H1 (cell line): Measurements from ENCODE around the gene ANO9. TPM values are rescaled to one million over a fixed set of nuclear protein-coding genes. Genes with fewer than 3 reads are reported as not detected.

Experiments
- CTCF ChIA-PET: fragments of 300-600 bp; sonication (Branson Sonifier 250); formaldehyde crosslinking; loops from one replicate; lab custom pipeline; 2021; ENCODE audit not compliant: partially characterized antibody; lab: Charles Lee
- POLR2A ChIA-PET: fragments of 300-600 bp; sonication (Branson Sonifier 250); formaldehyde crosslinking; loops from one replicate; lab custom pipeline; 2021; ENCODE audit warnings: inconsistent platforms; ENCODE audit not compliant: partially characterized antibody; lab: Charles Lee
- DNase-seq, 2 experiments: peaks; one replicate each; pipeline versions ENCODE4 v3.0.0 to v3.0.0-alpha.2; 2010 to 2022; ENCODE audit warnings: low spot score in 2 of 2, low read depth in 1 of 2, mixed read lengths in 1 of 2
- FAIRE-seq: peaks from 2 replicates; lab custom pipeline; 2011; peaks lifted over from hg19 to GRCh38; lab: Jason Lieb, UNC
- H2AFZ ChIP-seq: 2 replicates; pipeline ENCODE4 v1.8.1; 2012; ENCODE audit warnings: low read length, inconsistent platforms
- H2AK5ac ChIP-seq: 2 replicates; pipeline ENCODE4 v1.6.1; 2013; ENCODE audit warnings: low read depth, low read length
- H2BK120ac ChIP-seq: replicated peaks from 2 replicates; pipeline ENCODE3; 2013; ENCODE audit warnings: low read depth, low read length, inconsistent platforms
- H2BK12ac ChIP-seq: 2 replicates; pipeline ENCODE4 v1.6.1; 2013; ENCODE audit warnings: low read depth, low read length
- H2BK15ac ChIP-seq: 2 replicates; pipeline ENCODE4 v1.6.1; 2013; ENCODE audit warnings: low read length
- H2BK20ac ChIP-seq: 2 replicates; pipeline ENCODE4 v1.6.1; 2013; ENCODE audit warnings: low read length
- H2BK5ac ChIP-seq: 2 replicates; pipeline ENCODE4 v1.6.1; 2013; ENCODE audit warnings: low read depth, low read length
- H3K14ac ChIP-seq: 2 replicates; pipeline ENCODE4 v1.6.1; 2013; ENCODE audit warnings: inconsistent platforms; ENCODE audit not compliant: insufficient read length
- H3K18ac ChIP-seq: 2 replicates; pipeline ENCODE4 v1.6.1; 2013; ENCODE audit warnings: low read length; ENCODE audit errors: extremely low read depth
- H3K23ac ChIP-seq: 2 replicates; pipeline ENCODE4 v1.6.1; 2013; ENCODE audit warnings: inconsistent platforms; ENCODE audit not compliant: insufficient read length
- H3K23me2 ChIP-seq: 2 replicates; pipeline ENCODE4 v1.6.1; 2013; ENCODE audit warnings: low read depth, low read length
- H3K27ac ChIP-seq: 2 replicates; pipeline ENCODE4 v1.6.1; 2011; ENCODE audit warnings: low read depth, low read length, inconsistent platforms
- H3K27me3 ChIP-seq, 4 experiments: replicated peaks in 1 of 4; 1 replicate in 1 of 4; 2 replicates in 3 of 4; pipeline versions ENCODE4 v1.6.1 to v1.8.1; 2011 to 2013; ENCODE audit warnings: low read length in 3 of 4, mild to moderate bottlenecking in 3 of 4, inconsistent platforms in 2 of 4, mixed read lengths in 2 of 4, moderate library complexity in 1 of 4; ENCODE audit not compliant: control insufficient read depth in 3 of 4, insufficient read depth in 3 of 4; ENCODE audit errors: extremely low read depth in 1 of 4
- H3K36me3 ChIP-seq, 4 experiments: 2 replicates each; pipeline versions ENCODE4 v1.6.1 to v1.8.1; 2011 to 2013; ENCODE audit warnings: mild to moderate bottlenecking in 4 of 4, low read length in 3 of 4, moderate library complexity in 2 of 4, control low read depth in 1 of 4, inconsistent platforms in 1 of 4; ENCODE audit not compliant: insufficient read depth in 4 of 4, control insufficient read depth in 2 of 4
- H3K4ac ChIP-seq: replicated peaks from 2 replicates; pipeline ENCODE3; 2013; ENCODE audit warnings: low read length, low read depth, mixed read lengths, inconsistent platforms; ENCODE audit not compliant: insufficient read length
- H3K4me1 ChIP-seq, 4 experiments: replicated peaks in 1 of 4; 1 replicate in 1 of 4; 2 replicates in 3 of 4; pipeline versions ENCODE4 v1.6.1 to v1.8.1; 2011 to 2013; ENCODE audit warnings: low read length in 3 of 4, inconsistent platforms in 2 of 4, mixed read lengths in 1 of 4; ENCODE audit not compliant: insufficient read depth in 4 of 4, control insufficient read depth in 3 of 4
- H3K4me2 ChIP-seq, 2 experiments: 2 replicates each; pipeline versions ENCODE4 v1.6.1 to v1.8.1; 2011 to 2013; ENCODE audit warnings: low read depth in 2 of 2, low read length in 2 of 2, control low read depth in 1 of 2, inconsistent platforms in 1 of 2, mild to moderate bottlenecking in 1 of 2; ENCODE audit not compliant: insufficient read depth in 1 of 2
- H3K4me3 ChIP-seq, 4 experiments: fragments of 200-600, 300-600 bp in 1 of 4; sonication (generic), shearing (Covaris generic), sonication (Bioruptor Twin) in 1 of 4; 2 replicates each; pipeline versions ENCODE4 v1.5.1 to v1.8.1; 2011 to 2016; ENCODE audit warnings: low read length in 4 of 4, low read depth in 3 of 4, control low read depth in 2 of 4, inconsistent platforms in 2 of 4, mild to moderate bottlenecking in 2 of 4, mixed read lengths in 1 of 4, moderate library complexity in 1 of 4; ENCODE audit not compliant: insufficient read depth in 2 of 4; ENCODE audit errors: extremely low read depth in 1 of 4
- H3K56ac ChIP-seq: replicated peaks from 2 replicates; pipeline ENCODE3; 2013; ENCODE audit warnings: low read depth, mild to moderate bottlenecking, mixed read lengths, low read length, inconsistent platforms; ENCODE audit not compliant: insufficient read length
- H3K79me1 ChIP-seq: 2 replicates; pipeline ENCODE4 v1.6.1; 2013; ENCODE audit warnings: low read depth, low read length, control low read depth
- H3K79me2 ChIP-seq, 2 experiments: 2 replicates each; pipeline versions ENCODE4 v1.6.1 to v1.8.1; 2012 to 2013; ENCODE audit warnings: low read length in 2 of 2, mild to moderate bottlenecking in 2 of 2, inconsistent platforms in 1 of 2; ENCODE audit not compliant: insufficient read depth in 2 of 2, control insufficient read depth in 1 of 2
- H3K9ac ChIP-seq, 4 experiments: replicated peaks in 1 of 4; 1 replicate in 1 of 4; 2 replicates in 3 of 4; pipeline versions ENCODE4 v1.6.1 to v1.8.1; 2011 to 2013; ENCODE audit warnings: low read depth in 3 of 4, low read length in 3 of 4, control low read depth in 2 of 4, mild to moderate bottlenecking in 2 of 4, moderate library complexity in 2 of 4, inconsistent platforms in 1 of 4; ENCODE audit errors: extremely low read depth in 1 of 4
- H3K9me3 ChIP-seq, 2 experiments: 2 replicates each; pipeline versions ENCODE4 v1.6.1 to v1.8.1; 2012 to 2013; ENCODE audit warnings: mild to moderate bottlenecking in 2 of 2, moderate library complexity in 2 of 2, control low read depth in 1 of 2, inconsistent platforms in 1 of 2, low read depth in 1 of 2, low read length in 1 of 2, mixed read lengths in 1 of 2; ENCODE audit not compliant: insufficient read depth in 2 of 2
- H4K20me1 ChIP-seq, 2 experiments: replicated peaks in 1 of 2; 2 replicates each; pipeline versions ENCODE3 to v1.8.1; 2011 to 2013; ENCODE audit warnings: inconsistent platforms in 2 of 2, low read length in 2 of 2, mild to moderate bottlenecking in 1 of 2; ENCODE audit not compliant: insufficient read depth in 2 of 2, control insufficient read depth in 1 of 2
- H4K5ac ChIP-seq: 2 replicates; pipeline ENCODE4 v1.6.1; 2013; ENCODE audit warnings: low read length, low read depth, mixed read lengths, inconsistent platforms; ENCODE audit not compliant: insufficient read length
- H4K8ac ChIP-seq: 2 replicates; pipeline ENCODE4 v1.8.0; 2013; ENCODE audit warnings: mild to moderate bottlenecking, moderate library complexity, low read length, inconsistent platforms; ENCODE audit not compliant: insufficient read depth; ENCODE audit errors: extremely low read depth
- H4K91ac ChIP-seq: replicated peaks from 2 replicates; pipeline ENCODE3; 2013; ENCODE audit warnings: low read length, mixed read lengths, inconsistent platforms; ENCODE audit not compliant: insufficient read length
- CREB1 ChIP-seq: IDR thresholded peaks from 2 replicates; pipeline ENCODE4 v1.6.1; 2012; ENCODE audit warnings: inconsistent platforms
- CTCF ChIP-seq, 3 experiments: IDR thresholded peaks; 1 replicate in 2 of 3; 2 replicates in 1 of 3; pipeline versions ENCODE4 v1.5.1 to v1.6.1; 2011; ENCODE audit warnings: low read length in 3 of 3, mild to moderate bottlenecking in 3 of 3, inconsistent platforms in 2 of 3, low read depth in 1 of 3, moderate library complexity in 1 of 3; ENCODE audit not compliant: insufficient read depth in 1 of 3; ENCODE audit errors: control extremely low read depth in 1 of 3
- JUN ChIP-seq: IDR thresholded peaks from 2 replicates; pipeline ENCODE4 v1.6.1; 2011; ENCODE audit warnings: low read depth, mild to moderate bottlenecking, improper control_type of control experiment, low read length
- PHF8 ChIP-seq: fragments of 200-600 bp; sonication (generic); conservative IDR thresholded peaks from 2 replicates; pipeline ENCODE4 v1.7.1; 2012; ENCODE audit warnings: low read depth, mild to moderate bottlenecking, inconsistent platforms, low read length, moderate library complexity
- POLR2AphosphoS5 ChIP-seq: IDR thresholded peaks from 2 replicates; pipeline ENCODE4 v1.6.1; 2011; ENCODE audit warnings: low read depth, low read length
- RXRA ChIP-seq: IDR thresholded peaks from 2 replicates; pipeline ENCODE4 v1.6.1; 2011; ENCODE audit warnings: low read depth, mild to moderate bottlenecking, low read length, moderate library complexity; ENCODE audit not compliant: insufficient read depth
- TAF1 ChIP-seq: IDR thresholded peaks from 2 replicates; pipeline ENCODE4 v1.6.1; 2011; ENCODE audit warnings: mild to moderate bottlenecking, low read depth, low read length
- TBP ChIP-seq: IDR thresholded peaks from 2 replicates; pipeline ENCODE4 v1.6.1; 2011; ENCODE audit warnings: low read depth, low read length, improper control_type of control experiment
- WGBS, 2 experiments: shearing (Covaris generic) in 1 of 2; methylation state at CpG; one replicate each; pipeline versions ENCODE4 v1.1.6 to v1.1.7; 2013 to 2015; ENCODE audit warnings: low lambda C conversion rate in 2 of 2, mixed read lengths in 2 of 2, inconsistent platforms in 1 of 2, low coverage in 1 of 2, missing lambda C conversion rate in 1 of 2; ENCODE audit not compliant: insufficient replicate concordance in 2 of 2, insufficient coverage in 1 of 2, insufficient read length in 1 of 2; ENCODE audit errors: extremely low coverage in 1 of 2, missing lambda C conversion rate in 1 of 2; 5-methylcytosine and 5-hydroxymethylcytosine counted together
- polyA plus RNA-seq, 7 experiments: library from polyadenylated mRNA; depleted of rRNA in 3 of 7; stranded (reverse) in 5 of 7; unstranded in 2 of 7; fragments of >200 nt in 5 of 7; fragments of 200-250 nt in 2 of 7; gene quantifications; 1 replicate in 5 of 7; 2 replicates in 1 of 7; 4 replicates in 1 of 7; pipeline versions ENCODE4 v1.2.1 to v1.2.3, GENCODE V29; 2011 to 2013; ENCODE audit warnings: missing spikeins in 2 of 7, mixed read lengths in 2 of 7
- total RNA-seq: library from RNA; stranded (reverse); fragmentation: NEBNext Ultra II Directional; extraction: Animal tissue kit (Norgen Biotek cat#: 25700); gene quantifications from 2 replicates; pipeline ENCODE4 v1.2.1, GENCODE V29; 2021

ANO9 gene
- total and polyA plus RNA-seq, 2 of the 8 experiments (the other 6 are each of a cell fraction or from before 2014, with no cell fraction given) = 20.0 to 20.7 TPM

- no peak overlapping the region for H3K23ac ChIP-seq
- H2AK5ac ChIP-seq = no peak overlapping the region
- peak overlapping the region; percentile 45 for H3K27ac ChIP-seq
- peak overlapping the region; percentile 83 for H4K8ac ChIP-seq
- peak overlapping the region; percentile 46; the same call in 1 of the 2 replicates for H2BK15ac ChIP-seq
- no peak overlapping the region for H3K14ac ChIP-seq
- no peak overlapping the region for H2BK12ac ChIP-seq
- H3K9me3 ChIP-seq = no peaks in the 10 kb centered on the region
- peak overlapping the region; percentile 35 to 65 (median 60) for H3K9ac ChIP-seq
- no peak overlapping the region for H2AFZ ChIP-seq
- CTCF ChIA-PET = interaction anchor here (0.6 to 13.4 kb wide), 10 partner anchors 15 to 152 kb away, joined by 3 to 212 read pairs (median 4); partner anchors contain the start of genes ANO9 and PTDSS2
- no peak overlapping the region for H2BK20ac ChIP-seq
- POLR2A ChIA-PET = interaction anchor here (0.6 to 3.4 kb wide), 14 partner anchors 9 to 198 kb away, joined by 3 to 19 read pairs (median 6); partner anchors contain the start of gene PTDSS2
- no peak overlapping the region for H2BK120ac ChIP-seq
- H3K27me3 ChIP-seq = no peaks in the 10 kb centered on the region
- peaks cover 0 to 2% of the 10 kb centered on the region in 2 experiments for H4K20me1 ChIP-seq
- WGBS, 2 experiments = 27% methylated on average over 19 of the region's 42 CpGs; no CpG with 5 or more reads in 1 of the 2 experiments
- no peak overlapping the region for H4K91ac ChIP-seq
- no peak for FAIRE-seq
- H3K36me3 ChIP-seq = peaks cover 11 to 22% (median 15%) of the 10 kb centered on the region in 4 experiments; a peak in 7 of 8 replicates
- DNase-seq = peak in 1 of 2 experiments; percentile 80
- TF ChIP-seq CREB1 = peak; percentile 95
- peak; percentile 27; the same call in 1 of the 2 replicates for TF ChIP-seq PHF8
- TF ChIP-seq CTCF (IDR thresholded peaks at IDR 0.05; ENCODE audit: control extremely low read depth in 1 of 3, insufficient read depth in 1 of 3, low read depth in 1 of 3, low read length in 3 of 3) = peak in 1 of 3 experiments; percentile 6; a peak in 1 of 4 replicates
- peak; percentile 26; the same call in 1 of the 2 replicates for TF ChIP-seq TBP
- TF ChIP-seq POLR2AphosphoS5 = 0 out of 2 replicates have a peak, but pooled peaks have one; percentile 66
- TF ChIP-seq RXRA = no peak
- TF ChIP-seq TAF1 = peak; percentile 60; the same call in 1 of the 2 replicates
- no peak for TF ChIP-seq JUN
- H3K79me2 ChIP-seq = peaks cover 0 to 15% of the 10 kb centered on the region in 2 experiments; a peak in 1 of 4 replicates
- H2BK5ac ChIP-seq = peak overlapping the region; percentile 15; the same call in 1 of the 2 replicates
- H3K4me3 ChIP-seq = peak overlapping the region; percentile 70 to 78 (median 74)
- H3K23me2 ChIP-seq = peaks cover 3% of the 10 kb centered on the region; the same call in 1 of the 2 replicates
- H3K56ac ChIP-seq = no peak overlapping the region
- H3K18ac ChIP-seq = no peak overlapping the region
- peak overlapping the region; percentile 56 for H4K5ac ChIP-seq
- H3K79me1 ChIP-seq = peaks cover 7% of the 10 kb centered on the region
- peak overlapping the region; percentile 78 for H3K4ac ChIP-seq
- H3K4me2 ChIP-seq = peak overlapping the region; percentile 79 to 85
- H3K4me1 ChIP-seq = peaks cover 0 to 10% (median 5%) of the 10 kb centered on the region in 4 experiments; a peak in 6 of 7 replicates
Measured at GRCh38 chr11:370070-370941, 71.5 kb downstream of the ANO9 start.
